Activated CD8-positive, alpha-beta T cell treated with anti-CD3 and anti-CD28 coated beads for 36 hours (primary cell): ENCODE measurements around the gene PCSK5. TPM values are rescaled to one million over a fixed set of nuclear protein-coding genes. Genes with fewer than 3 reads are reported as not detected.

Experiments used
- ATAC-seq: fragments of 200-7000 bp; cut with Tn5 transposase; one replicate; pipeline ENCODE4 v1.10.0; 2021; ENCODE audit warnings: mild to moderate bottlenecking, moderate library complexity
- CTCF ChIA-PET: fragments of 350-600 bp; sonication (Branson Sonifier 250); formaldehyde crosslinking; loops from one replicate; lab custom pipeline; 2021; ENCODE audit warnings: antibody characterized with exemption; lab: Charles Lee
- POLR2A ChIA-PET: fragments of 350-600 bp; sonication (Branson Sonifier 250); formaldehyde crosslinking; loops from one replicate; lab custom pipeline; 2021; ENCODE audit warnings: antibody characterized with exemption; lab: Charles Lee
- DNase-seq: peaks from one replicate; pipeline ENCODE4 v3.0.0-alpha.2; 2020
- H3K27ac Mint-ChIP-seq: one replicate; pipeline ENCODE4 v1.8.0; 2021; ENCODE audit warnings: mild to moderate bottlenecking, mixed read lengths
- H3K27me3 Mint-ChIP-seq: one replicate; pipeline ENCODE4 v1.8.0; 2021; ENCODE audit warnings: mixed read lengths
- H3K36me3 Mint-ChIP-seq: one replicate; pipeline ENCODE4 v1.8.0; 2021; ENCODE audit warnings: low read depth, mixed read lengths
- H3K4me1 Mint-ChIP-seq: one replicate; pipeline ENCODE4 v1.8.0; 2021; ENCODE audit warnings: low read depth, mixed read lengths
- H3K4me3 Mint-ChIP-seq: one replicate; pipeline ENCODE4 v1.8.0; 2021; ENCODE audit warnings: mild to moderate bottlenecking, moderate library complexity, mixed read lengths
- H3K9me3 Mint-ChIP-seq: one replicate; pipeline ENCODE4 v1.8.0; 2021; ENCODE audit warnings: mixed read lengths
- CTCF ChIP-seq: fragments of 200-600 bp; IDR thresholded peaks from one replicate; pipeline ENCODE4 v1.8.0; 2022; ENCODE audit warnings: antibody characterized with exemption, mild to moderate bottlenecking
- intact Hi-C: fragments of 100-400 bp; cut with micrococcal nuclease; formaldehyde crosslinking; loops from one replicate; pipeline ENCODE4 v1.10.0; 2022
- total RNA-seq, 2 experiments: library from RNA; stranded (reverse); gene quantifications; one replicate each; pipeline ENCODE4 v1.2.3, GENCODE V29; 2021

The PCSK5 gene
- total RNA-seq, 2 experiments from 2014 or later = 4.7 to 5.2 TPM

GRCh38 chr9:76023715-76024195 is 133.3 kb downstream of the PCSK5 start:
- Mint-ChIP-seq H3K4me1 (peaks cover 86% of the 10 kb centered on the region), H3K27ac (peak overlapping the region; percentile 77), H3K27me3 (no peaks in the 10 kb centered on the region), H3K4me3 (peak overlapping the region; percentile 65), H3K36me3 (peaks cover 7% of the 10 kb centered on the region), H3K9me3 (peaks cover 1% of the 10 kb centered on the region)
- ChIA-PET CTCF (interaction anchor here (0.6 to 1.3 kb wide), 4 partner anchors 9 to 105 kb away, joined by 3 read pairs; no protein-coding TSS in a partner anchor), POLR2A (interaction anchor here (0.7 to 1.1 kb wide), 2 partner anchors 31 to 133 kb away, joined by 3 to 5 read pairs; partner anchors contain the start of gene PCSK5)
- intact Hi-C loops = loop anchor here (5.0 to 10.0 kb wide), 2 partner anchors 131 to 281 kb away; partner anchors contain the start of gene PCSK5
- DNase-seq = peak; percentile 68
- peak; percentile 76 for ATAC-seq
- no peak for TF ChIP-seq CTCF

DNA sequence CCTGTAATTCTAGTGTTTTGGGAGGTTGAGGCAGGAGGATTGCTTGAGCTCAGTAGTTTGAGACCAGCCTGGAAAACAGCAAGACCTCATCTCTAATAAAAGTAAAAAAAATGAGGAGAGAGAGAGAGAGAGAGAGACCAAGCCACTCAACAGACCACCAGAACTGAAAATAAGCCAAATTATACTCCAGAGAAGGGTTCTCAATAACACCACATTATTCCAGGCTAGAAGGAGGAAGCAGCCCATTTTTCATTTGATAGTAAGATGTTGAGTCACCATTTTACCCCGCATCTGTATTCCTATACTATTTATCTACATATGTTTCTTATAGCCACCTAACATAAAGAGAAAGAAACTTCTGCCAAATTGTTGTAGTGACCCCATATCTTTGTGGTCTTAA is 134.8 kb downstream of the PCSK5 start:
- Mint-ChIP-seq H3K9me3 (peaks cover 1% of the 10 kb centered on the region), H3K27me3 (no peaks in the 10 kb centered on the region), H3K36me3 (peaks cover 7% of the 10 kb centered on the region), H3K27ac (no peak overlapping the region), H3K4me1 (peaks cover 80% of the 10 kb centered on the region), H3K4me3 (no peak overlapping the region)
- ChIA-PET POLR2A (no interaction called here), CTCF (no interaction called here)
- no peak for DNase-seq
- intact Hi-C loops = loop anchor here (10.0 kb wide), 1 partner anchor 280 kb away; no protein-coding TSS in a partner anchor
- no peak for TF ChIP-seq CTCF
- ATAC-seq = no peak

GRCh38 chr9:76026796-76027195 is 136.3 kb downstream of the PCSK5 start:
- H3K4me1 Mint-ChIP-seq = peaks cover 66% of the 10 kb centered on the region
- no peak for DNase-seq
- intact Hi-C loops = loop anchor here (10.0 kb wide), 1 partner anchor 278 kb away; no protein-coding TSS in a partner anchor
- H3K27ac Mint-ChIP-seq = no peak overlapping the region
- no peak for ATAC-seq
- ChIA-PET CTCF (interaction anchor here (1.3 kb wide), 1 partner anchor 17 kb away, joined by 3 read pairs; no protein-coding TSS in a partner anchor), POLR2A (no interaction called here)
- H3K4me3 Mint-ChIP-seq = no peak overlapping the region
- peaks cover 14% of the 10 kb centered on the region for H3K36me3 Mint-ChIP-seq
- H3K27me3 Mint-ChIP-seq = no peaks in the 10 kb centered on the region
- peaks cover 1% of the 10 kb centered on the region for H3K9me3 Mint-ChIP-seq
- no peak for TF ChIP-seq CTCF

- ChIA-PET POLR2A (no interaction called here), CTCF (interaction anchor here (1.3 kb wide), 1 partner anchor 17 kb away, joined by 3 read pairs; no protein-coding TSS in a partner anchor)
- ATAC-seq (no peak), DNase-seq (peak; percentile 20)
- Mint-ChIP-seq H3K36me3 (peaks cover 17% of the 10 kb centered on the region), H3K4me1 (peaks cover 67% of the 10 kb centered on the region), H3K27me3 (no peaks in the 10 kb centered on the region), H3K27ac (no peak overlapping the region), H3K9me3 (peaks cover 1% of the 10 kb centered on the region), H3K4me3 (no peak overlapping the region)
- intact Hi-C loops = loop anchor here (10.0 kb wide), 1 partner anchor 277 kb away; no protein-coding TSS in a partner anchor
- TF ChIP-seq CTCF = no peak
Measured at GRCh38 chr9:76027416-76027815, 136.9 kb downstream of the PCSK5 start.

DNA sequence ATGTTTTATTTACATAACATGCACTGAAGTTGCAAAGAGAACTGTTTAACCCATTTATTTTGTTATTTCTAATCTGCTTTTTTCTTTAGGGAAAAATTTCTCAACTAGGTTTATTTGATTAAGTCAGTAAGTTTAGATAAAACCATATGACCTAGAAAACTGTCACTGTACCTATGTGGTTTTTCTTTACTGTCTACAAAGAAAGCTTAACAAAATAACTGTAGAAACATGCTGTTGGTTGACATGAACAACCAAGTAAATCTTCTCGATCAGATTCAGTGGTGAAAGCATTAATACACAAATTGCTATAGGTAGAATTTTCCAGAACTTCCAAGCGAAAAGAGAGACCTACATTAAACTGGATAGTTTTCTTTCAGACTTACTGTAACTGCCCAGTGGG is 137.4 kb downstream of the PCSK5 start:
- ATAC-seq (no peak), DNase-seq (no peak)
- Mint-ChIP-seq H3K4me3 (no peak overlapping the region), H3K27ac (no peak overlapping the region), H3K36me3 (peaks cover 17% of the 10 kb centered on the region), H3K27me3 (no peaks in the 10 kb centered on the region), H3K4me1 (peaks cover 67% of the 10 kb centered on the region), H3K9me3 (peaks cover 1% of the 10 kb centered on the region)
- ChIA-PET POLR2A (no interaction called here), CTCF (interaction anchor here (1.3 kb wide), 1 partner anchor 18 kb away, joined by 3 read pairs; no protein-coding TSS in a partner anchor)
- TF ChIP-seq CTCF = no peak
- intact Hi-C loops = loop anchor here (10.0 kb wide), 1 partner anchor 277 kb away; no protein-coding TSS in a partner anchor
